PC-3 (cell line): Measurements from ENCODE around the gene C6orf136.

Experiments used
- CTCF ChIP-seq: fragments of 300-600 bp; sonication (generic); conservative IDR thresholded peaks from 2 replicates; pipeline ENCODE4 v1.5.1; 2017; ENCODE audit warnings: antibody characterized with exemption, low read depth, mild to moderate bottlenecking, low read length
- EZH2phosphoT487 ChIP-seq: fragments of 300-600 bp; sonication (generic); IDR thresholded peaks from 2 replicates; pipeline ENCODE4 v1.6.1; 2018; ENCODE audit warnings: mild to moderate bottlenecking, antibody characterized with exemption, low read length, borderline replicate concordance

- TF ChIP-seq CTCF (peak; percentile 38), EZH2phosphoT487 (no peak)
Observed at GRCh38 chr6:30670760-30671527, 24.0 kb downstream of the C6orf136 start.
